GM11168 (cell line): ENCODE data around the gene MEIS3.
"Not testable (repeated sequence)": the region's sequence is repeated elsewhere in the genome, so short reads cannot be mapped to it uniquely, and the experiment has no call there.

ENCODE experiments used
- in situ Hi-C: fragments of 300-500 bp; cut with MboI; formaldehyde crosslinking; loops from one replicate; pipeline ENCODE4 v1.12.0; 2022; ENCODE audit warnings: low sequenced_read_pairs; ENCODE audit not compliant: unreplicated experiment

The MEIS3 gene

DNA sequence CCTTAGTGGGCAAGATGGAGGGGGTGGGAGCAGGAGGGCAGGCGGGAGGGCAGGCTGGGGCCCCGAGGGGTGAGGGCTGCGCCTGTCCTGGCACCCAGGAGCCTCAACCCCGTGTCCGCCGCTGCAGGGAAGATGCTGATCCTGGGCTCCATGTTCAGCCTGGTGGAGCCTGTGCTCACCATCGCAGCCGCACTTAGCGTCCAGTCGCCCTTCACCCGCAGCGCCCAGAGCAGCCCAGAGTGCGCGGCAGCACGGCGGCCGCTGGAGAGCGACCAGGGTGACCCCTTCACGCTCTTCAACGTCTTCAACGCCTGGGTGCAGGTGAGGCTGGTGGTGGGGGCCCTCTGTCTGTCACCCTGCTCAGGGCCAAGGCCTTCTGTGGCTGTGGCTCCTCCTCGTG is 46.7 kb downstream of the MEIS3 start:
- in situ Hi-C loops, result no loop called here

DNA sequence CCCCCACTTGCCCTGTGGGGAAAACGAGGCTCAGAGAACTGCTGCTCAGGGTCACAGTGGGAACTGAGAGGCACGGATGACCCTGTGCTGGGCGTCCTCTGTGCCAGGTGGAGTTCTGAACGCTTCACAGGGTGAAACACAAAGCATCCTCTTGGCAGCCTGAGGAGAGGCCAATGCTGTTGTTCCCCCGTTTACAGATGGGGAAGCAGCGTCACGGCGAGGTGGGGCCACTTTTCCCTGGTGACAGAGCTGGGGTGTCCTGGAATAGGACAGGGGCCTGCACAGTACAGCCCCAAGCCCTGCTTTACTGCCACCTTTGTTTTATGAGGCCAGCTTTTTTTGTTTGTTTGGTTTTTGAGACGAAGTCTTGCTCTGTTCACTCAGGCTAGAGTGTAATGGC is 48.1 kb downstream of the MEIS3 start:
- in situ Hi-C loops, result no loop called here

DNA sequence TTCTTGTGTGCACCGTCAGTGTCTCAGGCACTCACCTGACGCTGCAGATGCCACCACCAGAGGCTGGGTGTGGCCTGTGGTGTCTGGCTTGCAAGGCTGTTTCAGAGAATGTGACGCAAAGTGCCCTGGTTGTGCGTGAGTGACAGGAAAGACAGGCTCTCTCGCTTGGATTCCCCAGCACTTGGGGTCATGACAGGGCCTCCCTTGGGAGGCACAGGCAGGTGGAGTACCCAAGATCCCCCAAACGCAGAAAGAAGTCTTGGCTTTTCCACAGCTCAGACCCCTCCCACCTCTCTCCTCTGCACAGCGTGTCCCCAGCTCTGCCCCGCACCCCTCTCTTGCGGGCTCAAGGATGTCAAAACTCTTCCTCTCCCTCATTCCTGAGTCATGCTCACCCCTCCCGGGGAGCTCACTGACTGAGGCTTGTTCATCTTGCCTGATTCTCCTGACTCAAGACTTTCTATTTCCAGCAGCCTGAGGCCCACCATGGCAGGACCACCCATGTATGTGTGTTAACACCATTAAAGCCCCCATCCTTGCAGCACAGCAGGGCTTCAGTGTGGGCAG is 49.2 kb downstream of the MEIS3 start:
- in situ Hi-C loops, result no loop called here

DNA sequence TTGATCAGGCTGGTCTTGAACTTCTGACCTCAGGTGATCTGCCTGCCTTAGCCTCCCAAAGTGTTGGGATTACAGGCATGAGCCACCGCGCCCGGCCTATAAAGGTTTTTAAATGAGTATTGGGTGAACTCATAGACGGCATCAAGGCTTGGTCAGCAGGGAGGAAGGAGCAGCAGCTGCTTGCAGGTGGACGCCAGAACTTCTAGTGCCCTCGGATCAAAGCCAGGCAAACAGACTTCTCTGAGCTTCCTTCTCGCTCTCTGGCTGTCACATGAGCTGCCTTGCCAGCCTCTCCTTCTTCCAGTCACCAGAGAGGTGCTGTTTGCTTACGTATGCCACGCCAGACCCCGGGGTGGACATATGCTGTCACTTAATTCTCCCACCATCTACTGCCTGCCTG is 53.9 kb downstream of the MEIS3 start:
- in situ Hi-C loops, result not testable (repeated sequence)

GRCh38 chr19:47363758-47364531 is 55.4 kb downstream of the MEIS3 start:
- in situ Hi-C loops, result no loop called here

DNA sequence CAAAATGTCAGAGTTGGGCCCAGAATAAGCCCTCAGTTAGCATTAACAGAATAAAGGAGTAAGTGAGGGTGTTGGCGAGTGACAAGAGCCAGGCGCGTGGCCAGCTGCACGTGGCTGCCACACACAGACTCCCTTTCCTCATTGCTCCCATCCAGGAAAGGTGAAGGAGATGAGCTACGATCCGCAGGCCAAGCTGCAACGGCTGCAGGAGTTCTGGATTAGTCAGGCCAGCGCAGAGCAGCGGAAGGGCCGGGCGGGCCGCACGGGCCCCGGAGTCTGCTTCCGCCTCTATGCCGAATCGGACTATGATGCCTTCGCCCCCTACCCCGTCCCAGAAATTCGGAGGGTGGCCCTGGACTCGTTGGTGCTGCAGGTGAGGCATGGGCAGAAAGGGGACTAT is 57.0 kb downstream of the MEIS3 start:
- in situ Hi-C loops, result no loop called here

GRCh38 chr19:47358936-47359335 is 60.4 kb downstream of the MEIS3 start:
- in situ Hi-C loops, result no loop called here

- in situ Hi-C loops, result no loop called here
These were observed 61.3 kb downstream of the MEIS3 start for GRCh38 chr19:47357788-47358680.

- in situ Hi-C loops, result no loop called here
These were observed 62.4 kb downstream of the MEIS3 start for GRCh38 chr19:47356900-47357299.

- in situ Hi-C loops, result no loop called here
These were observed 66.0 kb downstream of the MEIS3 start for GRCh38 chr19:47353307-47353712.
